SH-SY5Y (cell line): ENCODE results near the gene WIZ.

Experiments
- GATA2 ChIP-seq: IDR thresholded peaks from 2 replicates; pipeline ENCODE4 v1.6.1; 2011; ENCODE audit warnings: mild to moderate bottlenecking, low read depth, low read length
- GATA3 ChIP-seq: IDR thresholded peaks from 2 replicates; pipeline ENCODE4 v1.6.1; 2011; ENCODE audit warnings: low read depth, mild to moderate bottlenecking, low read length, moderate library complexity

GRCh38 chr19:15381864-15382263 is 67.9 kb downstream of the WIZ start:
- TF ChIP-seq GATA2 = no peak
- TF ChIP-seq GATA3 = no peak
